Dermis blood vessel endothelial cell (primary cell): ENCODE data around the gene SORBS2. TPM values are rescaled to one million over a fixed set of nuclear protein-coding genes. Genes with fewer than 3 reads are reported as not detected.
"Not testable (repeated sequence)": the region's sequence is repeated elsewhere in the genome, so short reads cannot be mapped to it uniquely, and the experiment has no call there.

Experiments used
- DNase-seq: peaks from one replicate; pipeline ENCODE4 v3.0.0; 2010
- total RNA-seq: library from RNA; depleted of rRNA; stranded (reverse); fragments of >200 nt; gene quantifications from 2 replicates; pipeline ENCODE4 v1.2.3, GENCODE V29; 2014

Gene SORBS2
- total RNA-seq: 104 and 200 TPM in 2 replicates

GRCh38 chr4:185811509-185812364, at the start of gene SORBS2:
TSS of gene SORBS2 (minus strand) at chr4:185812194. CDS start at chr4:185690571, 121,623 bp downstream.
- DNase-seq: no peak

- peak; percentile 56 for DNase-seq
Observed at GRCh38 chr4:185859111-185859510, 47.1 kb upstream of the SORBS2 start.

- not testable (repeated sequence) for DNase-seq
Observed at GRCh38 chr4:185857561-185857960, 45.6 kb upstream of the SORBS2 start.

- DNase-seq: no peak
Observed at GRCh38 chr4:185853841-185854240, 41.8 kb upstream of the SORBS2 start.

GRCh38 chr4:185852961-185853360, 41.0 kb upstream of the SORBS2 start:
- DNase-seq: no peak

- no peak for DNase-seq
Observed at GRCh38 chr4:185849664-185850550, 37.9 kb upstream of the SORBS2 start.

DNA sequence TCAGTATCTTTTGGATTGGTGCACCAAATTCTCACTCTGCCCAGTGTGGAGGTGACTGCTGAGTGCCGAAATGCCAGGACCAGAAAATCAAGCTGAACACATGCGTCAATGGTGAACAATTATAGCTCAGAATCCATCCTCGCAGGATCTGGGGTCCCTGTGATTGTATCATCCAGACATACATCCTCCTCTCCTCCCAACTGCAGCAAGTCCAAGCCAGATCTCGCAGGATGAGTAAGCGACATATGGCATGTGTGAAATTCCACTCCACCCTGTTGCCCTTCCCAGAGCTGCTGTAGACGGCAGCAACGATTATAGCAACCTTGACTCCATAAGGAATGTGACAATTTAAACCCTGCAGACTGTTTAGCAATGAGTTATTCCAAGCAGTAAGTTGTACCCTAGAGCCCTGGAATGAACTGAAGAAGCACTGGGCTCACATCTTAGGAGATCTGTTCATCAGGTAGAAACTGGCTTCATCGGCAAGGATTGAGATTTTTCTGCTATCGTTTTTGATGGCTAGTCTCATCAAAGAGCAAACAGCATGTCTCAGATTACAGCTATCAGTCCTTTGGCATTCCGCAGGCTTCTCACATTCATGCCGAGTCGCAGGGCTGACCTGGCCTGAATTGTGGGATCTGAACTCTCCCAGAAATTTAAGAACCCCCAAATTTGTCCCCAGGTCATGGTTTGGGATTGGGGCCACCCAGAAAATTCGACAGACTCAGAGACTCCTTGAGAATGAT, 35.5 kb upstream of the SORBS2 start:
- DNase-seq: no peak

GRCh38 chr4:185846505-185847150, 34.6 kb upstream of the SORBS2 start:
- no peak for DNase-seq

GRCh38 chr4:185845966-185846365, 34.0 kb upstream of the SORBS2 start:
- DNase-seq: no peak

DNA sequence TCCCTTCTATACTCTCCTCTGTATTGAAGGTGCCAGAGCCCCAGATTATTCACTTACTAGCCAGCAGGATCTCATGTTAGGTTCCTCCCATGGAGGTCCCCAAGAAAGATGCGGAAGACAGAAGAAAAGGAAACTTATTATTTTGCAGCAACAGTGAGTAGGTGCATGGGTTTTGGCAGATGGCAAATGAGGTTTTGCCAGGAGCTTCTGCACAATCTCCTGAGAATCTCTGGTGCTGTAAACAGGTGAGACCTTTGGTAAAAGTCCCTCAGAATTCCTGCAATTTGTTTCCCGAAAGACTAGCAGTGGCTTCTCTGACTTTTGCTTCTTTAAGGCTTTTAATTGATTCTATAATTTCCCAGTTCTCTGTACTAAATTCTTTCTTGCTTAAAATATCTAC, 29.5 kb upstream of the SORBS2 start:
- no peak for DNase-seq

DNA sequence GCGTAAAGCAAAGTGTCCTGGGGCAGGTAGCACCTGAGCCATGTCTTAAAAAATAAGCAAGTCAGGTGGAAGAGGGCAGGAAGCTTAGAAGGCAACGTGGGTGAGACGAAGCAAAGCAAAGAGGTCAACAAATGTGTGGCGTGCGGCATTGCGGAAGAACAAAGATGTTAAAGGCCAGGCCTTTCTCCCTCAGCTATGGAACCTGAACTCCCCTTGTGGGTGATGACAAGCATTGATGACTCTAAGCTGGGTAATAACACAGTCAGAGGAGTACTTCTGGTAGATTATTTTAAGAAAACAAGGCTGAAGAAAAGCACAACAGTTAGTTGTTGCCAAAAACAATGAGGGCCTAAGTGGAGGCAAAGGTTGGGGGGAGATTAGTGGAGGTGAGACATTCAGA, 29.0 kb upstream of the SORBS2 start:
- DNase-seq: no peak

- DNase-seq: no peak
Observed at GRCh38 chr4:185840201-185840600, 28.2 kb upstream of the SORBS2 start.

DNA sequence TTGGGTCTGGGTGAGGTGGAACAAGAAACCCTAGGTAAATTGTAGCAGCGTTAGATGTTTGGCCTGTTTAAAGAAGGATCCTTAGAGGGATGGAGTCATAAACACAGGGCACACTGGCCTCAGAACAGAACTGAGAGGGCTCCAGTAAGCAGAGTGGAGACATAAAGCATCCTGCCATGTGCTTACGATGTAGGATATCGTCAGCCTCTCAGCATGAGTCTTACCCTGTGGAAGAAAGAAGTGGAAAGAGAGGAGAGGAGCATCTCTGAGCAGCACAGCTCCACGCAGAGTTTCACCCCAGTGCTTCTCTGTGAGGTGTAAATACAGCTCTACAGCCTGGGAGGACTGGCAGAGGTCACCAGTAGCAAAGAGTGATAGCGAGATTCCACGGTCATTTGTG, 27.8 kb upstream of the SORBS2 start:
- peak; percentile 30 for DNase-seq

DNA sequence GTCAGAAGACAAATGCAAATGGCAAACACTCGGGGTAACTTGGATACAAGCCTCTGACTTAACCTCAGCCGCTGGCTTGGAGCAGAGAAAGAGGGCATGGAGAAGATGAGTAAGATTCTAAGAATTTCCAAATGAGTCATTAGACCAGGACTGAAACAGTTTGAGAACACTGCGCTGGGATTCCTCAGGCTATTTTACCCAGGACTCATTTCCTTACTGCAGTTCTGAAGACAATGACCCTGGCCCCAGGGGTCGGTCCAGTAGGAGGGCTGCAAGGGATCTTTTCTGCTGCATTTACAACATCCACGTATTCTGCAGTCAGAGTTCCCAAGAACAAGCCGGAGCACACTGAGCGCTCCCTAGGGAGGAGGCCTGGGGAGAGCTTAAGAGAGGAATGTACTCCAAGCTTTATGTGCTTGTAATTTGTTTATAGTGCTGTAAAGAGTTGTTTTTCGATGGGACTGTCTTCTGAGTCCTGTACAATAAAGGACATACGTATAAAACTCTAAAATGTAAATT, 27.3 kb upstream of the SORBS2 start:
- peak; percentile 98 for DNase-seq

- no peak for DNase-seq
Observed at GRCh38 chr4:185838514-185839193, 26.7 kb upstream of the SORBS2 start.

DNA sequence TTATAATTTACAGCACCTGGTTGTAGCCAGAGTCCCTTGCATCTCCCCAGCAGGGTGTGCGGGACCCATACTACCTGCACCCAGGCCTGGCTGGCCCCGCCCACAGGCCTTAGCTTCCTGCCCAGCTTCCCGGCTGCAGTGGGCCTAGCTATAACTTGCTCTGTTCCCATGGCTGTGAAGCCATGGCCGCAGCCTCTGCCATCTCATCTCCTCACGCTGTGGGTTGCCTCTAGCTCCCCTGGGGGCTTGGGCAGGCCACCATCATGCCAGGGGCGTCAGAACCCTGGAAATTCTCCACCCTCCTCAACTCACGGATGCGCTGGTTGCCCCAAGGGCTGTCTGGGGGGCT, 26.1 kb upstream of the SORBS2 start:
- peak; percentile 16 for DNase-seq

DNA sequence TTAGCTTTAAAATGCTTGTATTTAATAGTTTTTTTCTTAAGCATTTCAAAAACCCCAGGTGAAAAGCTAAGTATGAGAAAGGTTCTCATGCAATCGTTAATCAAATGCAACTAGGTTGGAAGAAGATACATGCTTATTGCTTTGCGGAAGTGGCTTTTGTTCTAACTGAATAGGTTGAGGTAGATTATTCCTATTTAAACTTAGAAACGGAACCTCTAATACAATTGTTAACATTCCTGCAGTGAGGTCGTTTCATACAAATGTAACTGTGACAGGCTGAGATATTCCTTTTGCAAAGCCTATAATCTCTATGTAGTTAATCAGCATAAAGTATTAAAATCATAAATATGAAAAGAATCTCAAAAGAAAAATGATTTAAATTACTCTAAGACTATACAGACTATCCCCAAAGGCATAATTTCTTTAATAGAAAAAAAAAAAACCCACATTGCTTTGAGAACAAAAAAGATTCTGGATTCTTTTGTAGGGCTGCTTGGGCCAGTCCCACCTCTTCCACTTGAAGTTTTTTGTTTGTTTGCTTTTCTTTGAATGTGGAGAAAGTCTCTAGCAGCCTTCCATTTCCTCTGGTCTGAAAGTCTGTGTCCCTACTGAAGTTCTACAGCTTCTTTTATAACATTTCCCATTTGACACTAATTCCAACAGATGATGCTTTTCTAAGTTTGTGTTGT, 25.6 kb upstream of the SORBS2 start:
- DNase-seq: peak; percentile 66

DNA sequence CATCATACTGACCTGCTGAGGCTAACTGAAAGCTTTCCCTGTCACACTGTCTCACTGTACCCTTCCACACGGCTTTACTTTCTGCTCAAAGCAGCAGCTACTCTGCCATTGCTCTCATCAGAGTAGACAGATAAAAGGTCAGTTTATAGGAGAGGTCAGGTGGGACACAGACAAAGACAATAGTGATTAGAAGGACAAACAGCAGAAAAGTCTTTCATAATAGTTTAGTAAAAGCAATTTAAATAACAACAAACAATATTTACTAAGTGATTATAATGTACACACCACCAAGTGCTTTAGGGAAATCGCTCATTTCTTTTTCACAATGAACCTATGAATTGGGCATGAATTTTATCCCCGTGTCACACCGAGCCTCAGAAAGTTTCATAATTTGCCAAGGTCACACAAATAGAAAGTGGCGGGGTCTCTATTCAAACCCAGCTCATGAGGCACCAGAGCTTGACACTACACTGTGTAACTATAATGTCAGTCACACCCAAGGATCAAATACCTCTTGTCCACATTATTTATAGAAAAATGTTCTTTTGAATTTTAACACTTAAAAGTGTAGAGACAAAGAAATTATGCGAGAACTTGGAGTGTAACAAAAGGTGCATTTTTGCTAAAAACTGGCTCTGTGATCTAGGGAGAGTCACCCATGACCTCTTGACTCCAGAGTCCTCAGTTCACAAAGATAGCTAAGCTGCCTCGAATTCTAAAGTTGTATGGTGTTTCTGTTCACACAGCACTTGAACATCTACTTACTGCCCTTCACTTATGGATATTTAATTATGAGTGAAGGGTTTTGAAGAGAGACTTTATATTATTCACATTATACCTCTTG, 24.5 kb upstream of the SORBS2 start:
- no peak for DNase-seq

DNA sequence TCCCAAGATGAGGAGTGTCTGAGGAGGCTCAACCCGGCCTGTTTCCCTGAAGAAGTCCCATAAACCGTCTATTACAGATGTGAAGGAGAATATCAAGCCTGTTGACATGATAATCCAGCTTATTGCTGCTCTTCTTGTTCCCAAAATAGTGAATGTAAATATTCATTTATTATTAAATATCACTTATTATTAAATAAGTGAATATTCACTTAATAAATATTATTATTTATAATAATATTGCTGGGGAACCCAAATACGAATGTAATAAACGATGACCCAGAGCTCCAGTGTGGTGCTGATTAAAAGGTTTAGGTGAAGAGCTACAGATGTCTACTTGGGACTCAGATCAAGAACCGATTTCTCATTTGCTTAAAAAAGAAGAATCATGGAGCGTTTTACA, 23.8 kb upstream of the SORBS2 start:
- no peak for DNase-seq

- no peak for DNase-seq
Observed at GRCh38 chr4:185835336-185835735, 23.3 kb upstream of the SORBS2 start.
